ENCODE data around the gene COL4A2. TPM values are rescaled to one million over a fixed set of nuclear protein-coding genes. Genes with fewer than 3 reads are reported as not detected.

Gene COL4A2
- total and polyA plus RNA-seq, 2 donors (not counting 1 experiment from before 2014, with no cell fraction given): 0.17 TPM; not detected in 1

GRCh38 chr13:110411688-110412059 lies 104.6 kb downstream of the COL4A2 start:
- POLR2A ChIA-PET: no interaction called here
- Histone ChIP-seq H3K4me2 (replicated peaks; ENCODE audit: low read depth, low read length, poor library complexity, severe bottlenecking) (no peak overlapping the region), H3K79me2 (ENCODE audit: control insufficient read depth, insufficient read depth, low read length) (no peaks in the 10 kb centered on the region), H3K4me1 (ENCODE audit: control insufficient read depth in 2 of 2, insufficient read depth in 2 of 2, low read length in 2 of 2) (peaks cover 0 to 3% of the 10 kb centered on the region in 2 donors), H3K9ac (ENCODE audit: low read length) (no peak overlapping the region), H3K4me3 (ENCODE audit: control extremely low read depth in 1 of 5, extremely low read depth in 1 of 5, insufficient read depth in 1 of 5, low read depth in 2 of 5, low read length in 4 of 5) (no peak overlapping the region), H3K36me3 (replicated peaks in 1 of 2; ENCODE audit: control extremely low read depth in 1 of 2, control insufficient read depth in 1 of 2, extremely low read depth in 1 of 2, insufficient read depth in 2 of 2, low read length in 1 of 2) (no peaks in the 10 kb centered on the region), H3K27ac (ENCODE audit: low read length in 2 of 2) (no peak overlapping the region), H3K9me3 (ENCODE audit: control extremely low read depth in 1 of 3, control insufficient read depth in 2 of 3, insufficient read depth in 1 of 3, low read length in 2 of 3) (no peaks in the 10 kb centered on the region), H4K20me1 (ENCODE audit: control insufficient read depth, insufficient read depth, low read length, poor library complexity, severe bottlenecking) (no peaks in the 10 kb centered on the region), H2AFZ (ENCODE audit: insufficient read depth, low read depth, low read length, poor library complexity, severe bottlenecking) (no peak overlapping the region), H3K27me3 (replicated peaks in 1 of 4; ENCODE audit: control extremely low read depth in 1 of 4, control insufficient read depth in 3 of 4, insufficient read depth in 4 of 4, low read length in 3 of 4) (peaks cover 0 to 15% (median 6%) of the 10 kb centered on the region in 4 experiments)
- H3K4me3 Mint-ChIP-seq: no peak overlapping the region
- H3K4me1 Mint-ChIP-seq: peaks cover 4% of the 10 kb centered on the region
- WGBS (ENCODE audit: insufficient coverage): 92% methylated on average over 2 of the region's 3 CpGs
- intact Hi-C loops (cut with micrococcal nuclease): no loop called here
- H3K27me3 Mint-ChIP-seq: peaks cover 42% of the 10 kb centered on the region
- H3K27ac Mint-ChIP-seq: no peak overlapping the region
- H3K9me3 Mint-ChIP-seq (ENCODE audit: insufficient read depth): no peaks in the 10 kb centered on the region
- no peak for DNase-seq
- TF ChIP-seq EZH2 (IDR thresholded peaks at IDR 0.05; ENCODE audit: borderline replicate concordance, insufficient read depth, low read depth, low read length, poor library complexity, severe bottlenecking): no peak
- TF ChIP-seq, protein P1, sequence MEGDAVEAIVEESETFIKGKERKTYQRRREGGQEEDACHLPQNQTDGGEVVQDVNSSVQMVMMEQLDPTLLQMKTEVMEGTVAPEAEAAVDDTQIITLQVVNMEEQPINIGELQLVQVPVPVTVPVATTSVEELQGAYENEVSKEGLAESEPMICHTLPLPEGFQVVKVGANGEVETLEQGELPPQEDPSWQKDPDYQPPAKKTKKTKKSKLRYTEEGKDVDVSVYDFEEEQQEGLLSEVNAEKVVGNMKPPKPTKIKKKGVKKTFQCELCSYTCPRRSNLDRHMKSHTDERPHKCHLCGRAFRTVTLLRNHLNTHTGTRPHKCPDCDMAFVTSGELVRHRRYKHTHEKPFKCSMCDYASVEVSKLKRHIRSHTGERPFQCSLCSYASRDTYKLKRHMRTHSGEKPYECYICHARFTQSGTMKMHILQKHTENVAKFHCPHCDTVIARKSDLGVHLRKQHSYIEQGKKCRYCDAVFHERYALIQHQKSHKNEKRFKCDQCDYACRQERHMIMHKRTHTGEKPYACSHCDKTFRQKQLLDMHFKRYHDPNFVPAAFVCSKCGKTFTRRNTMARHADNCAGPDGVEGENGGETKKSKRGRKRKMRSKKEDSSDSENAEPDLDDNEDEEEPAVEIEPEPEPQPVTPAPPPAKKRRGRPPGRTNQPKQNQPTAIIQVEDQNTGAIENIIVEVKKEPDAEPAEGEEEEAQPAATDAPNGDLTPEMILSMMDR (IDR thresholded peaks at IDR 0.05): no peak
- CTCF ChIA-PET: interaction anchor here (0.6 to 4.6 kb wide), 9 partner anchors 10 to 1450 kb away, joined by 3 to 59 read pairs (median 4); no protein-coding TSS in a partner anchor
- no peak for ATAC-seq (ENCODE audit: low read depth)

DNA sequence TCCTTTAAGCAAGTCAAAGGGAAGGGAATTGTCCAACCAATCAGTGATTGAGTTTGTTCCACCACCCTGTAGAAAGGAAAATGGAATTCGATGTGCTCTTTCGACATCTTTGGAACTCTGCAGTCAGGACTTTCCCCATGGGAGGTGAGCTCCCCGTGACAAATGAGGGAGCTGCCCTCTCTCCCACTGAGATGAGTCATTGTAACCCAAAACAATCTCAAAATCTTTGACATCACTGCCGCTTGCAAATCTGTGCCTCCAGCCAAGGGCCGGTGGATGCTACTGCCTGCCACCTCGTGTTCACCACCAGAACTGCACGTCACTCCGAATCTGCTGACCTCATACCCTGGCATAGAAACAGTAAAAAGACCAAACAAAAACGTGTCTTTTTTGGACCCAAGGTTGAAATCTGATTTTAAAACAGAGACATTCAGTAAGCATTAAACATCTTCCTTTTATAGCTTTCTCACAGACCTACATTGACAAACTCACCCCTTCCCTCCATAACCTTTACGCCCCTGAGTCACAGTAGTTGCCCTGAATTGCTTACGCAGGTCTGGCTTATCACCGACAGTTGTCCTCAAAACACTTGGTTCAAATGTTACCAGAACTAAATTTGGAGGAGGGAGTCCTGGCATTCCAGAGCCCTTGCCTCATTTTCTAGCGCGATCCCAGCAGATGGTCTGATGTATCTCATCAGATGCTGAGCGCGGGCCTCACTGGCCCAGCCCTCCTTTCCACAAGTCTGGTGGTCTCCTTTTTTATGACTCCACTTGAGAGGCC lies 105.2 kb downstream of the COL4A2 start:
- CTCF ChIA-PET: interaction anchor here (0.6 to 4.6 kb wide), 7 partner anchors 9 to 1451 kb away, joined by 3 to 59 read pairs (median 4); no protein-coding TSS in a partner anchor
- no peak for TF ChIP-seq EZH2 (IDR thresholded peaks at IDR 0.05; ENCODE audit: borderline replicate concordance, insufficient read depth, low read depth, low read length, poor library complexity, severe bottlenecking)
- TF ChIP-seq, protein P1 (IDR thresholded peaks at IDR 0.05): peak; percentile 84
- Mint-ChIP-seq H3K27me3 (peaks cover 40% of the 10 kb centered on the region), H3K9me3 (ENCODE audit: insufficient read depth) (no peaks in the 10 kb centered on the region), H3K27ac (no peak overlapping the region), H3K4me1 (peaks cover 4% of the 10 kb centered on the region), H3K4me3 (no peak overlapping the region)
- ATAC-seq (ENCODE audit: low read depth): peak; percentile 83
- Histone ChIP-seq H3K27me3 (replicated peaks in 1 of 4; ENCODE audit: control extremely low read depth in 1 of 4, control insufficient read depth in 3 of 4, insufficient read depth in 4 of 4, low read length in 3 of 4) (peaks cover 0 to 15% (median 6%) of the 10 kb centered on the region in 4 experiments), H3K4me1 (ENCODE audit: control insufficient read depth in 2 of 2, insufficient read depth in 2 of 2, low read length in 2 of 2) (peaks cover 0 to 3% of the 10 kb centered on the region in 2 donors), H3K9me3 (ENCODE audit: control extremely low read depth in 1 of 3, control insufficient read depth in 2 of 3, insufficient read depth in 1 of 3, low read length in 2 of 3) (no peaks in the 10 kb centered on the region), H3K9ac (ENCODE audit: low read length) (no peak overlapping the region), H4K20me1 (ENCODE audit: control insufficient read depth, insufficient read depth, low read length, poor library complexity, severe bottlenecking) (no peaks in the 10 kb centered on the region), H2AFZ (ENCODE audit: insufficient read depth, low read depth, low read length, poor library complexity, severe bottlenecking) (no peak overlapping the region), H3K27ac (ENCODE audit: low read length in 2 of 2) (no peak overlapping the region), H3K4me2 (replicated peaks; ENCODE audit: low read depth, low read length, poor library complexity, severe bottlenecking) (no peak overlapping the region), H3K79me2 (ENCODE audit: control insufficient read depth, insufficient read depth, low read length) (no peaks in the 10 kb centered on the region), H3K36me3 (replicated peaks in 1 of 2; ENCODE audit: control extremely low read depth in 1 of 2, control insufficient read depth in 1 of 2, extremely low read depth in 1 of 2, insufficient read depth in 2 of 2, low read length in 1 of 2) (no peaks in the 10 kb centered on the region), H3K4me3 (ENCODE audit: control extremely low read depth in 1 of 5, extremely low read depth in 1 of 5, insufficient read depth in 1 of 5, low read depth in 2 of 5, low read length in 4 of 5) (no peak overlapping the region)
- POLR2A ChIA-PET: no interaction called here
- DNase-seq: peak; percentile 63
- WGBS (ENCODE audit: insufficient coverage): 41% methylated on average over 14 of the region's 16 CpGs
- intact Hi-C loops (cut with micrococcal nuclease): no loop called here

Data from B cell (primary cell).